H7 (cell line): Measurements from ENCODE around the gene CYTL1. TPM values are rescaled to one million over a fixed set of nuclear protein-coding genes. Genes with fewer than 3 reads are reported as not detected.
"Not testable (repeated sequence)": the region's sequence is repeated elsewhere in the genome, so short reads cannot be mapped to it uniquely, and the experiment has no call there.

Source experiments
- DNase-seq: peaks from one replicate; pipeline ENCODE4 v3.0.0; 2012
- H3K27me3 ChIP-seq: 2 replicates; pipeline ENCODE4 v1.6.0; 2011; ENCODE audit warnings: mild to moderate bottlenecking, low read length; ENCODE audit not compliant: control insufficient read depth, insufficient read depth
- H3K36me3 ChIP-seq: replicated peaks from 2 replicates; pipeline ENCODE4 v1.5.1; 2011; ENCODE audit warnings: low read length; ENCODE audit not compliant: control insufficient read depth, insufficient read depth
- H3K4me3 ChIP-seq: 2 replicates; pipeline ENCODE4 v1.5.1; 2011; ENCODE audit warnings: low read depth, mild to moderate bottlenecking, control low read depth, low read length, moderate library complexity; ENCODE audit not compliant: insufficient read depth
- total RNA-seq: library from RNA; depleted of rRNA; stranded (reverse); fragments of >200 nt; shearing (Covaris generic); gene quantifications from 2 replicates; pipeline ENCODE4 v1.2.3, GENCODE V29; 2014

The CYTL1 gene
- total RNA-seq, 1 experiment from 2014 or later = 1.5 TPM

DNA sequence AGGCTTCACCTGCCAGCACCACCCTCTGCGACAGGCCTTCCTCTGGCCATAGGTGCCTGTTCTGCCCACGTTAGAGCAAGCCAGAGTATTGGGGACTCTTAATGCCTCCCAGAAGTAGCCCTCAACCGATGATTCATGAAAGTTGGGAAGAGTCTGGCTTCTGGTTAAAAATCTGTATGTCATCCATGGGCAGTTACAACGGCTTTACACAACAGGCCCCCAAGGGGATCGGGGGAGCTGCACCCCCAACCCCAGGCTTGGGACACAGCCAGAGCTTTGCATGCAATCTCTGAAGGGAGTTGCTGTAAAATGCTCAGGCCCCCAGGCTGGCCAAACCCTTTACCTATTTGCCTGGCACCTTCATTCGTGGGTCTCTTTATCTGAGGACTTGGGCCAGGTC is 5.4 kb upstream of the CYTL1 start:
- Histone ChIP-seq H3K4me3 (no peak overlapping the region), H3K27me3 (no peaks in the 10 kb centered on the region; the same call in 1 of the 2 replicates), H3K36me3 (no peaks in the 10 kb centered on the region)
- DNase-seq = no peak

DNA sequence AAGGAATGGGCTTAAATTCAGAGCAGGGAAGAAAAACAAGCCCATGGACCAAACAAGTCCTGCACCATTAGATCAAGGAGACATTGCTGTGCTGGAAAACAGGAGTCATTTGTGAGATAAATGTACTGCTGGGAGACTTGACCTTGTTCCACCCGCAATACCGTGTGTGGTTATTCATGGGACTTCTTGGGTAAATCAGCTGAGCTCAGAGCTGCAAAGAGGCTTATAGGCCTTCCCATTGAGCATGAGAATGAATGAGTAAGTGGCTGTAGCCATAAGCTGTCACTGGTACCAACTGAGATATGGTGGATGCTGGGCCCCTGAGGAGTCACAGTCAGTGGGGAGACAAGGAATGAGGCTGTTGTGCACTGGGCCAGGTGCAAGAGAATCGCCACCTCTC is 2.3 kb upstream of the CYTL1 start:
- H3K36me3 ChIP-seq = no peaks in the 10 kb centered on the region
- no peak for DNase-seq

DNA sequence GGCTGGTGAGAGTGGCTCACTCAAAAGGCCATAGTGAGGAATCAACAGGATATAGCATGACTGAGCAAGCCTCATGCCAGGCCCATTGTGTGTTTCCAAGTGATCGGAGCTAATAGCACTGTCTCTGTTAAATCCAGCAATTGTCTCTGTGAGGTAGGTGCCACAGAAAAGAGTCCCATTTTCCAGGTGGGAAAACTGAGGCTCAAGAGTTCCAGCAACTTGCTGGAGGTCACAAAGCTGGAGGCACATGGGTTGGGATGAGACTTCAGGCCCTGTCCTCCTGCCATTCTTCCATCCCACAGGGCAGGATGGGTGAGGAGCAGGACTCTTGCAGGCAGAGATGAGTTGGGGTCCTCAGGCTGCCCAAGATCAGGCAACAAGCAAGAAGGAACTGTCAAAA is 1.1 kb upstream of the CYTL1 start:
- Histone ChIP-seq H3K36me3 (no peaks in the 10 kb centered on the region), H3K4me3 (no peak overlapping the region), H3K27me3 (no peaks in the 10 kb centered on the region; the same call in 1 of the 2 replicates)
- DNase-seq = no peak

More for the DNA sequence above, 2.3 kb upstream of the CYTL1 start:
- H3K27me3 ChIP-seq = no peaks in the 10 kb centered on the region; the same call in 1 of the 2 replicates
- no peak overlapping the region for H3K4me3 ChIP-seq

DNA sequence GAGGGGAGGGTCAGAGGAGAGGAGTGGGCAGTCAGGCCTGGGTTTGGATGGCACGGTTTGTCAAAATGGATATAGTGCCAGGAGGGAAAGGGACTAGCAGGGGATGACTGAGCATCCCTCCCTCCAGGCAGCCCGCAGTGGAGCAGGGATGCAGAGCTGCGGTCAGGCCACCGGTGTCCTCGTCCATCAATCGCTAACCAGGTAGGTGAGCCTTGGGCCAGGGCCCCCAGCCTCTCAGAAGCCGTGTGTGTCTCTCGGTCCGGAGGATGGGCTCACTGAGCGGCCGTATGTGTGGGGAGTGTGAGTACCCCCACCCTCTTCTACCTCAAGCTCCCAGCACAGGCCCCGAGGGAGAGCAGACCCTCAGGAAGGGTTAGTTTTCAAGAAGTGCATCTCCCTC is 538 bp upstream of the CYTL1 start:
- no peak overlapping the region for H3K4me3 ChIP-seq
- H3K36me3 ChIP-seq = no peaks in the 10 kb centered on the region
- H3K27me3 ChIP-seq = no peaks in the 10 kb centered on the region; the same call in 1 of the 2 replicates
- DNase-seq = peak; percentile 64

DNA sequence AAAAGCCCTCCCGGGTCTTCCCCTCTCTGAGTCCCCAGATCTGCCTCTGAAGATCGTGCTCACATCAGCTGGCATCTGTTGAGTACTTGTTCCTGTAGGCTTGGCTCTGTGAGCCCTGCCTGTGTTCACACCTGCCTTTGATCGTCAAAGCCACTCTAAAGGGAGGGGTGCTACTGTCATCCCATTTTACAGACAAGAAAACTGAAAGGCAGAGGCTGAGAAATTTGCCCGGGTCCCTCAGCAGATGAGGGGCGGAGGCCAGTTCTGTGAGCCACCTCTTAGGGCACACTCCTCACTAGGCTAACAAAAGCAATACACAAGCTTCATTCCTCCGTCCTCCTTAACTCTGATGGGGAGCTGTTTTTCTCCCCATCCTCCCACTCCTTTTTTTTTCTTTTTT is 655 bp downstream of the CYTL1 start:
- Histone ChIP-seq H3K36me3 (no peaks in the 10 kb centered on the region), H3K27me3 (no peaks in the 10 kb centered on the region; the same call in 1 of the 2 replicates), H3K4me3 (no peak overlapping the region)
- DNase-seq = peak; percentile 49

DNA sequence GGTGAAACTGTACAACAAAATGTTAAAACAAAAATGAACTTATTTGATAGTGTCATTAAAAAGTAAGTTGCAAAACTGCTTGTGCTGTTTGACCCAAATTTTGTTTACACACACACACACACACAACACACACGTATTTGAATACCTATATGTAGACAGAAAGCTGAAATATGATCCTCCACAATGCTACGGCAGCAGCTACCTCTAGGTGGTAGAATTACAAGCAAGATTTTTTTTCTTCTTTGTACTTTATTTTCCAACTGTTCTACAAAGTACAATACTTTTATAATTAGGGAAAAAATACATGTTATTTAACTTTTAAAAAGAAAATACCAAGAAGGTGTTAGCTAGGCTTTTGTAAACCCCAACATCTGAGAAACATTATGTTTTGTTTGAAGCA is 1.2 kb downstream of the CYTL1 start:
- Histone ChIP-seq H3K36me3 (no peaks in the 10 kb centered on the region), H3K27me3 (no peaks in the 10 kb centered on the region; the same call in 1 of the 2 replicates), H3K4me3 (no peak overlapping the region)
- no peak for DNase-seq

DNA sequence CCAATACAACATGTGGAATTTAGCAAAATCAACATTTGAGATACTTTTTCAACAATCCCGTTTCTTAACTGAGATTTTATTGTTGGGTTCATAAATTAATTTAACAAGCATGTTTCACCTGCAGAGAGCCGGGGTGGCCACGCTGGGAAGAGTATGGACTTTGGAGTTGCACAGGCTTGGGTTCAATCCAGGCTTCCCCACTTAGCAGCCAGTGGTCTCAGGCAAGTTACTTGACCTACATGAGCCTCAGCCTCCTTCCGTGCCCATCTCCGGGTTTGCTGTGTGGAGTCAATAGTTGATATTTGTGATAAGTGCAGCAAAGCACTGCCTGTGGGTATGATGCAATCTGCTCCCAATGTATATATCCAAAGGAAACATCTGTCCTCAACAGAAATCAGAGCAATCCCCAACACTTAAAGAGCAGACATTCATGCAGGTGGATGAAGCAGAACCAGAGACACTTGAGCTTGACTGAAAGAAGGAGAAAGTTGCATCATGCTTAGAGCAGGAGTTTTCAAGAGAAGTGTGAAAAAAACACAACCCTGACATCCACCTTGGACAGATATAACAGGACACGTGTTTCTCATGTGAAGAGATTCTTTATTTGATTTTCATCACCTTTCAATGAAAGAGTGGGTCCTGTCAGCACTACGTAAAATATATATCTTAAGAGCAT is 5.1 kb downstream of the CYTL1 start:
- H3K4me3 ChIP-seq = no peak overlapping the region
- no peaks in the 10 kb centered on the region for H3K36me3 ChIP-seq
- no peak for DNase-seq
- H3K27me3 ChIP-seq = no peaks in the 10 kb centered on the region; the same call in none of the 2 replicates

DNA sequence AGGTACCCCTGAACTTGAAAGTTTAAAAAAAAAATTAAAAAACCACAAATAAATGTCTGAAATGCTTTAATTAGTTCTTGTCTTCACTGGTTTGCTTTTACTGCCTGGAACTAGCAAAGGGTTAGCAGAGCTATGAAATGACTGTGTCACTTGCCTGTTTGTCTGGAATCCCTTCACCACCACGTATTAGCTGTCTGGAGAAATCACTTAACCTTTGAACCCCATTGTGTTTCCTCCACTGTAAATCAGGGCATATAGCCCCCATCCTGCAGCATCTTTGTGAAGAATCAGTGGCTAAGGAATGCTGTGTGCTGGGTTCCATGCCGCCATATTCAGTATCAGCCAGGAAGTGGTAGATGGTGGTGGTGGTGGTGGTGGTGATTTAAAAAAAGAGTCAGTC is 6.3 kb downstream of the CYTL1 start:
- no peak overlapping the region for H3K4me3 ChIP-seq
- H3K36me3 ChIP-seq = no peaks in the 10 kb centered on the region
- no peak for DNase-seq
- H3K27me3 ChIP-seq = no peaks in the 10 kb centered on the region; the same call in none of the 2 replicates

DNA sequence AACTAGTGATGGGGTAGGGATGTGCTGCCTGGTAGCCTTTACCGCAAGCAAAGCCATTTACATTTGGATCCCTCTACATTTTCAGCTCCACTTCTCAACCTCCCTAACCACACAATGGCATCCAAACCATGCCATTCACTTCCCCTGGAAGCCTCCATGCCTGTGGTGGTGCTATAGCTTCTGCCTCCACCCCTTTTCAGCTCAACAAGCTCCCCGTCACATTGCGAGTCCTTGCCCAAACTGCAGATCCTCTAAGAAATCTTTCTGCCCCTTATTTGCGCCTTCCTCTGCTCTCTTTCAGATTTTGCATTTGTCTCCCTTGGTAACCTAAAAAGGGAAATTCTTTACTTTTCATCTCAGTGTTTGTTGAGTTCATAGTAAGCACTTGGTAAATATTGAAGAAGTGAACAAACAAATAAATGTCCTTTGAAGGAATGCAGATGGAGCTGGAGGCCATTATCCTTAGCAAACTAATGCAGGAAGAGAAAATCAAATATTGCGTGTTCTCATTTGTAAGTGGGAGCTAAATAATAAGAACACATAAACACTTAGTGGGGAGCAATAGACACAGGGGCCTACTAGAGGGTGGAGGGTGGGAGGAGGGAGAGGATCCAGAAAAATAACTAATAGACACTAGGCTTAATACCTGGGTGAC is 6.9 kb downstream of the CYTL1 start:
- Histone ChIP-seq H3K4me3 (no peak overlapping the region), H3K27me3 (no peaks in the 10 kb centered on the region; the same call in none of the 2 replicates)
- DNase-seq = no peak

DNA sequence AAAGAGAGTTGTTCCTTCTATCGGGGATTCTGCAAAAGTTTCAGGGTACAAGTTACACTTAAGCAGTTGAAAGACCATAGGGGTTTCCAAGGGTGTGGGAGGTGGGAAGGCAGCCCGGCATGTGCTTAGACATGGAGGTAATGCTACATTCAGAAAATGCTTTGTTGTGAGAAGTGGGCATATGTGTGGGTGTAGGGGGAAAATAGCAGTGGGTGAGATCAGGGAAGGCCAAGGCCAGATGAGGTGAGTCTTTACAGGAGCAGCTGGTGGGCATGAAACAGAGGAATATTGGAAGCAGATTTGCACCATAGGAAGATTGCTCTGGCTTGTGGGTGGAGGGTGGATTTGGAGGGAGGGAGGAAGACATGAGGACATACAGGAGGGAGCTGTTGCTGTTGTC is 8.3 kb downstream of the CYTL1 start:
- DNase-seq = no peak

More for the DNA sequence above, 6.9 kb downstream of the CYTL1 start:
- H3K36me3 ChIP-seq = no peaks in the 10 kb centered on the region

DNA sequence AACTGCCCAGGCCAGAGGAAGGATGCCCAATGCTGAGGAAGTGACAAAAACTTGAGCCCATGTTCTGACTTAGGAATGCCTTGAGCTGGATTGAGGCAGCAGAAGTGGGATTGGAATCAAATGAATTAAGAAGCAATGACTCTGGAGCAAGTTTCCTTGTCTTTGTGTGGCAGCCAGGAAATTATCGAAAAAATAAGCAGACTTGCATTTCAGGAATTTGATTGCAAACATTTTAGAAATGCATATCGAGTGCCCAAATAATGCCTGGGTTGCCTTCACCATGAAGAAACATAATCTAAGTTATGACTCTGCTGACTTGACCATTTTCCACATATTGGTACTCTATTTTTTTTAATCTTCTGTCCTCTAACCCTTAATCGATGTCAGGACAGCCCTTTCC is 9.5 kb downstream of the CYTL1 start:
- H3K36me3 ChIP-seq = no peaks in the 10 kb centered on the region
- H3K4me3 ChIP-seq = no peak overlapping the region
- DNase-seq = no peak
- H3K27me3 ChIP-seq = no peaks in the 10 kb centered on the region; the same call in 1 of the 2 replicates

More for the DNA sequence above, 8.3 kb downstream of the CYTL1 start:
- Histone ChIP-seq H3K36me3 (no peaks in the 10 kb centered on the region), H3K4me3 (no peak overlapping the region), H3K27me3 (no peaks in the 10 kb centered on the region; the same call in 1 of the 2 replicates)

DNA sequence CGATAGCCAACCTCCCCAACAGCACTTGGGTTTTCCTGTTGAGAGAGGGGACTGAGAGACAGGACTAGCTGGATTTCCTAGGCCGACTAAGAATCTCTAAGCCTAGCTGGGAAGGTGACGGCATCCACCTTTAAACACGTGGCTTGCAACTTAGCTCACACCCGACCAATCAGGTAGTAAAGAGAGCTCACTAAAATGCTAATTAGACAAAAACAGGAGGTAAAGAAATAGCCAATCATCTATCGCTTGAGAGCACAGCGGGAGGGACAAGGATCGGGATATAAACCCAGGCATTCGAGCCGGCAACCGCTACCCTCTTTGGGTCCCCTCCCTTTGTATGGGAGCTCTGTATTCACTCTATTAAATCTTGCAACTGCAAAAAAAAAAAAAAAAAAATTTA is 12.3 kb downstream of the CYTL1 start:
- H3K4me3 ChIP-seq, H3K27me3 ChIP-seq, H3K36me3 ChIP-seq, DNase-seq: not testable (repeated sequence)

DNA sequence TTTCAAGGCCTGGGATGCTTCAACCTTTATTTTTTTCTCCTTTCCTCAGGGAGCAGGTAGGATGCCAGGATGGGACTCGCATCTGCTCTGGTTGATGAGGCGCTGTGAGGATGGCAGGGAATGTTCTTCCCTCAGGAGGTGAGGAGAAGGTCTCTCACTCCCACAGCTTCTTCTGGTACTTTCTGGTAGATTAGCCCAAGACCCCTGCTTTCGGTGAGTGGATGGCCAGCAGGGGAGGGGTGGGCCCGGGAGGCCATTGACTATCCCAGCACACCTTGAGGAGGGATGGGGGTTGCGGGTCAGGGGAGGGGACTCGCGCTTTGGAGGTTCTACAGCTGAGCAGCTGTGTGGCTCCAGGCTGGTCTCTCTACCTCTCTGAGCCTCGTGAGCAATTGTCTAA is 14.8 kb downstream of the CYTL1 start:
- Histone ChIP-seq H3K27me3 (no peaks in the 10 kb centered on the region), H3K4me3 (no peak overlapping the region), H3K36me3 (no peaks in the 10 kb centered on the region)
- DNase-seq = no peak

DNA sequence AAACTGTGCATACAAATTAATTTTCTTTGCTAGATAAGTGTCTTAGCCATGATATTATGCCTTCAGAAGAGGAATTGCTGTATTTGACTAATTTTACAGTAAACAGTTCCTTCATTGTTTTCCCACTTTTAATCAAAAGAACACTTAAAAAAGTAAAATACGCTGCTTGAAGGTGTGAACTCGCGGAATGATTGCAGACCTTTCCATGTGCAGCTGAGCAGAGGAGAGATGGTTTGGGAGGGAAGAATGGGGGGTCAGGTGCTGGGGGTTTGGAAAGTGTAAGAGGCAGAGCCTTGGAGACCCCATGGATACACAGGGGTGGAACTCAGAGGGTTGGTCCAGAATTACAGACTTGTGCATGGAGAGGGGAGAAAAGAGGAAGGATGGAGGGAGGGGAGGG is 15.3 kb downstream of the CYTL1 start:
- no peak for DNase-seq
- Histone ChIP-seq H3K36me3 (no peaks in the 10 kb centered on the region), H3K4me3 (no peak overlapping the region), H3K27me3 (no peaks in the 10 kb centered on the region)

DNA sequence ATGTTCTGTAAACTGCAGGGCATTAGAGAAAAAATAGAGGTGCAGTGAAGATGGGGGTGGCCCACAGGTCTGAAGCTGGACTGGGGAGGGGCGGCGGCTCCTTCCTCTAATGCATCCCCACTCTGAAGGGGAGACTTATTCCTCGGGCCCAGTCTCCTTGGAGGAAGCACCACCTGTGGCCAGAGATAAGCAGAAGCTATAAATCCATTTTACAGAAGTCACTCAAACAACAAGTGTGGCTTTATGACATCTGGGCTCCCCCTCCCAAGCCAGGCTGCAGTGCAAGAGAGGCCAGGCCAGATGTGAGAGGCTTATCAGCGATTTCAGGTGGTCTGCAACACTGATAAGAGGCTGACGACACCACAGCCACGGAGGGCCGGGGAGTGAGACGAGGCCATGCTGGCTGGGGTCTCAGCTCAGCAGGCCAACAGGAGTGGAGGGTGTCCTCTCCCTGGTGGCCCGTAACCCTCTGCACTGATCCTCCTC is 15.8 kb downstream of the CYTL1 start:
- Histone ChIP-seq H3K27me3 (no peaks in the 10 kb centered on the region), H3K4me3 (no peak overlapping the region), H3K36me3 (no peaks in the 10 kb centered on the region)
- DNase-seq = no peak
